Measurements from ENCODE around the gene GNG4.
A peak's percentile ranks its signal among the peaks of the same experiment; 100 is the strongest.

GNG4 gene

GRCh38 chr1:235533476-235534168, 116.0 kb downstream of the GNG4 start:
- DNase-seq (ENCODE audit: low read depth in 2 of 2): no peak

- peak; percentile 11 to 15 for DNase-seq (ENCODE audit: low read depth in 2 of 2)
These were observed 117.2 kb downstream of the GNG4 start for GRCh38 chr1:235532360-235532759.

GRCh38 chr1:235527196-235527814, 122.3 kb downstream of the GNG4 start:
- no peak for DNase-seq (ENCODE audit: low read depth in 2 of 2)

GRCh38 chr1:235525314-235525713, 124.3 kb downstream of the GNG4 start:
- no peak for DNase-seq (ENCODE audit: low read depth in 2 of 2)

GRCh38 chr1:235516862-235517446, 132.6 kb downstream of the GNG4 start:
- no peak for DNase-seq (ENCODE audit: low read depth in 2 of 2)

- DNase-seq (ENCODE audit: low read depth in 2 of 2): no peak
These were observed 133.6 kb downstream of the GNG4 start for GRCh38 chr1:235515844-235516512.

- DNase-seq (ENCODE audit: low read depth in 2 of 2): peak; percentile 53 to 57
These were observed 135.9 kb downstream of the GNG4 start for GRCh38 chr1:235513495-235514366.

- peak in 1 of 2 experiments; percentile 20 for DNase-seq (ENCODE audit: low read depth in 2 of 2)
These were observed 137.9 kb downstream of the GNG4 start for GRCh38 chr1:235511470-235512240.

GRCh38 chr1:235510823-235511222, 138.8 kb downstream of the GNG4 start:
- DNase-seq (ENCODE audit: low read depth in 2 of 2): no peak

GRCh38 chr1:235507623-235508022, 142.0 kb downstream of the GNG4 start:
- DNase-seq (ENCODE audit: low read depth in 2 of 2): no peak

- DNase-seq (ENCODE audit: low read depth in 2 of 2): peak; percentile 98 to 99
These were observed 144.9 kb downstream of the GNG4 start for GRCh38 chr1:235504494-235505222.

GRCh38 chr1:235504122-235504493, 145.5 kb downstream of the GNG4 start, which contains the start of gene B3GALNT2:
Gene B3GALNT2 (minus strand): TSS chr1:235504452. CDS start chr1:235504252, 200 bp downstream.
- no peak for DNase-seq (ENCODE audit: low read depth in 2 of 2)

GRCh38 chr1:235503403-235504121, 146.0 kb downstream of the GNG4 start:
- DNase-seq (ENCODE audit: low read depth in 2 of 2): no peak

- no peak for DNase-seq (ENCODE audit: low read depth in 2 of 2)
These were observed 146.8 kb downstream of the GNG4 start for GRCh38 chr1:235502601-235503402.

- DNase-seq (ENCODE audit: low read depth in 2 of 2): no peak
These were observed 148.5 kb downstream of the GNG4 start for GRCh38 chr1:235500971-235501540.
